Endothelial cell of hepatic sinusoid (primary cell): ENCODE results near the gene CCNI.
"Not testable (repeated sequence)": the region's sequence is repeated elsewhere in the genome, so short reads cannot be mapped to it uniquely, and the experiment has no call there.

Source experiments
- in situ Hi-C: cut with HindIII; loops from 2 replicates; pipeline ENCODE4 v1.10.0; 2017; ENCODE audit warnings: low sequenced_read_pairs

CCNI gene

GRCh38 chr4:77040854-77041725 lies 34.7 kb downstream of the CCNI start:
- in situ Hi-C loops = no loop called here

GRCh38 chr4:77040270-77040669 lies 35.5 kb downstream of the CCNI start:
- in situ Hi-C loops = no loop called here

- in situ Hi-C loops = loop anchor here (5.0 kb wide), 1 partner anchor 82 kb away; no protein-coding TSS in a partner anchor
Observed at GRCh38 chr4:77039796-77040195, 36.0 kb downstream of the CCNI start.

- in situ Hi-C loops = loop anchor here (5.0 kb wide), 1 partner anchor 80 kb away; no protein-coding TSS in a partner anchor
Observed at GRCh38 chr4:77037736-77038135, 38.1 kb downstream of the CCNI start.

GRCh38 chr4:77037168-77037567 lies 38.6 kb downstream of the CCNI start:
- in situ Hi-C loops = loop anchor here (5.0 kb wide), 1 partner anchor 80 kb away; no protein-coding TSS in a partner anchor

GRCh38 chr4:77036206-77036605 lies 39.6 kb downstream of the CCNI start:
- in situ Hi-C loops = loop anchor here (5.0 kb wide), 1 partner anchor 79 kb away; no protein-coding TSS in a partner anchor

GRCh38 chr4:77035153-77035552 lies 40.6 kb downstream of the CCNI start:
- in situ Hi-C loops = loop anchor here (5.0 kb wide), 1 partner anchor 78 kb away; no protein-coding TSS in a partner anchor

GRCh38 chr4:77031544-77031943 lies 44.2 kb downstream of the CCNI start:
- in situ Hi-C loops = no loop called here

- in situ Hi-C loops = not testable (repeated sequence)
Observed at GRCh38 chr4:77029757-77030156, 46.0 kb downstream of the CCNI start.

- in situ Hi-C loops = no loop called here
Observed at GRCh38 chr4:77028246-77028645, 47.5 kb downstream of the CCNI start.

GRCh38 chr4:77026322-77026704 lies 49.5 kb downstream of the CCNI start:
- in situ Hi-C loops = no loop called here

GRCh38 chr4:77025643-77026321 lies 50.0 kb downstream of the CCNI start:
- in situ Hi-C loops = no loop called here

- in situ Hi-C loops = no loop called here
Observed at GRCh38 chr4:77023920-77024319, 51.9 kb downstream of the CCNI start.

GRCh38 chr4:77022560-77023179 lies 53.1 kb downstream of the CCNI start:
- in situ Hi-C loops = no loop called here

- in situ Hi-C loops = no loop called here
Observed at GRCh38 chr4:77021614-77022089, 54.1 kb downstream of the CCNI start.

- in situ Hi-C loops = no loop called here
Observed at GRCh38 chr4:77020017-77020416, 55.8 kb downstream of the CCNI start.

GRCh38 chr4:77015390-77015789 lies 60.4 kb downstream of the CCNI start:
- in situ Hi-C loops = no loop called here

GRCh38 chr4:77014256-77014655 lies 61.5 kb downstream of the CCNI start:
- in situ Hi-C loops = no loop called here

- in situ Hi-C loops = no loop called here
Observed at GRCh38 chr4:77012726-77013125, 63.1 kb downstream of the CCNI start.

GRCh38 chr4:77010841-77011354 lies 64.9 kb downstream of the CCNI start:
- in situ Hi-C loops = no loop called here
